Activated T-cell treated with anti-CD3 and anti-CD28 coated beads, Interleukin-2, amount 50 U/mL, for 72 hours (primary cell): Measurements from ENCODE around the gene USB1. TPM values are rescaled to one million over a fixed set of nuclear protein-coding genes. Genes with fewer than 3 reads are reported as not detected.

ENCODE experiments used
- ATAC-seq, 2 donors: fragments of 150-1000 bp; cut with Tn5 transposase; replicated peaks in 1 of 2; 2 replicates each; pipeline ENCODE4 v1.10.0; 2021; ENCODE audit warnings: moderate library complexity in 2 of 2, mild to moderate bottlenecking in 1 of 2
- DNase-seq, 2 donors: peaks; one replicate each; pipeline ENCODE4 v3.0.0; 2021 to 2022; ENCODE audit warnings: mixed read lengths in 1 of 2
- H3K27ac Mint-ChIP-seq: one replicate; pipeline ENCODE4 v1.8.0; 2022; ENCODE audit warnings: mild to moderate bottlenecking, moderate library complexity, mixed read lengths
- H3K27me3 Mint-ChIP-seq: one replicate; pipeline ENCODE4 v1.8.0; 2022; ENCODE audit warnings: low read depth, mixed read lengths
- H3K36me3 Mint-ChIP-seq, 2 donors: one replicate each; pipeline ENCODE4 v1.8.0; 2022; ENCODE audit warnings: mixed read lengths in 2 of 2, mild to moderate bottlenecking in 1 of 2; ENCODE audit not compliant: insufficient read depth in 2 of 2
- H3K4me1 Mint-ChIP-seq: one replicate; pipeline ENCODE4 v1.8.0; 2022; ENCODE audit warnings: low read depth, mixed read lengths
- H3K4me3 Mint-ChIP-seq, 2 donors: one replicate each; pipeline ENCODE4 v1.8.0; 2022; ENCODE audit warnings: mild to moderate bottlenecking in 2 of 2, mixed read lengths in 2 of 2, moderate library complexity in 2 of 2
- H3K9me3 Mint-ChIP-seq, 2 donors: one replicate each; pipeline ENCODE4 v1.8.0; 2022; ENCODE audit warnings: mixed read lengths in 2 of 2
- total RNA-seq, 2 donors: library from RNA; stranded (reverse); gene quantifications; one replicate each; pipeline ENCODE4 v1.2.3, GENCODE V29; 2022

USB1 gene
- total RNA-seq, 2 donors from 2014 or later, result 38.9 to 45.0 TPM

DNA sequence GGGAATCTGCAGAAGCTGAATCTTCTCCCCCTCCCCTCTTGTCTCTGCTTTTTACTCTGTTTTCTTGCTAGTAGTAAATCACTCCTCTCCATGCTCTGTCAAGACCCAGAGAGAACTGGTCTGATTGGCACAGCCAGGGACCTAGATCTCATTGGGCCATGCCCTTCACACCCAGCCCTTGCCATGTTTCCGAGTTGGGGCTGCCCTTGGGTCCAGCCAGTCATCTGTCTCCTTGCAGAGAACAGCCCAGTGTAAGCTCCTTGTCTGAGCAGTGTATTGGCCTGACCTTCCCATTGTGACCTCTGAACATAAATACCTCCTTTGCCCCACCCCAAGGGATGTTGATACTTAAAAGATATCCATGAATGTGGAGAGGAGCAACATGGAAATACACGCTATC is 28.2 kb downstream of the USB1 start:
- ATAC-seq, result no peak

DNA sequence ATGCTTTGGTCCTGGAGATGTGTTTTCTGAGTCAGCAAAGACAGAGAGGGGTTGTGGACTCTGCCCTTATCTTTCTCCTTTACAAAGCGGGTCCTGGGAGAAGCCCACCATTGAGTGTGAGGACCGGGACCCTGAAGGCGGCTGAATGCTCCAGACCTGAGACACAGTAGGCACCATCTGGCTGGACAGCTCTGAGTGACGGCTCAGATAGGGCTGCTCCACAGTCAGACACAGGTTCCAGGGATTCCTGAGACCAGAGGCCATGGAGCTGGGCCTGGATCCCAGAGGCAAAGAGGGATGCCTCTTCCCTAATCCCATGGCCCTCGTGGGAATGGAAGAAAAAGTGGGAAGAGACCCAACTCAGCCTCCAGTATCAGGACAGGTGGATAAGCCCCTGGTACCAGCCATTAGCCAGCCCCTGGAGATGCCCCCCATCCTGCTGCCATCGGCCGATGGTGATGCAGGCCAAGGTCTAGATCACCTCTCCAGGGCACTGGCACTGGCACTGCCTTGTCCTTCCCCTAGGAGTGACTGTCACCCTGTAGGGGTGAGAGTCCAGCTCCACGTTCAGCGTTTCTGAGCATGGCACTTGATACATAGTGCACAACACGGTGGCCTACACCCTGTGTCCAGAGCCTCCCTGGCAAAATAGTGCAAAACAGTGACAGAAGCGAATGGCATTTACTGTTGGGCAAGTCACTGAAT is 29.1 kb downstream of the USB1 start:
- H3K27ac Mint-ChIP-seq, result no peak overlapping the region
- ATAC-seq (no peak), DNase-seq (no peak)
- no peaks in the 10 kb centered on the region for H3K9me3 Mint-ChIP-seq
- no peaks in the 10 kb centered on the region for H3K4me1 Mint-ChIP-seq
- H3K36me3 Mint-ChIP-seq, result no peaks in the 10 kb centered on the region
- H3K27me3 Mint-ChIP-seq, result no peaks in the 10 kb centered on the region
- no peak overlapping the region for H3K4me3 Mint-ChIP-seq

More for the DNA sequence above, 28.2 kb downstream of the USB1 start:
- H3K9me3 Mint-ChIP-seq, result no peaks in the 10 kb centered on the region
- H3K27me3 Mint-ChIP-seq, result peaks cover 7% of the 10 kb centered on the region
- H3K4me3 Mint-ChIP-seq, result no peak overlapping the region
- H3K4me1 Mint-ChIP-seq, result peaks cover 8% of the 10 kb centered on the region
- no peaks in the 10 kb centered on the region for H3K36me3 Mint-ChIP-seq
- H3K27ac Mint-ChIP-seq, result no peak overlapping the region
- no peak for DNase-seq

DNA sequence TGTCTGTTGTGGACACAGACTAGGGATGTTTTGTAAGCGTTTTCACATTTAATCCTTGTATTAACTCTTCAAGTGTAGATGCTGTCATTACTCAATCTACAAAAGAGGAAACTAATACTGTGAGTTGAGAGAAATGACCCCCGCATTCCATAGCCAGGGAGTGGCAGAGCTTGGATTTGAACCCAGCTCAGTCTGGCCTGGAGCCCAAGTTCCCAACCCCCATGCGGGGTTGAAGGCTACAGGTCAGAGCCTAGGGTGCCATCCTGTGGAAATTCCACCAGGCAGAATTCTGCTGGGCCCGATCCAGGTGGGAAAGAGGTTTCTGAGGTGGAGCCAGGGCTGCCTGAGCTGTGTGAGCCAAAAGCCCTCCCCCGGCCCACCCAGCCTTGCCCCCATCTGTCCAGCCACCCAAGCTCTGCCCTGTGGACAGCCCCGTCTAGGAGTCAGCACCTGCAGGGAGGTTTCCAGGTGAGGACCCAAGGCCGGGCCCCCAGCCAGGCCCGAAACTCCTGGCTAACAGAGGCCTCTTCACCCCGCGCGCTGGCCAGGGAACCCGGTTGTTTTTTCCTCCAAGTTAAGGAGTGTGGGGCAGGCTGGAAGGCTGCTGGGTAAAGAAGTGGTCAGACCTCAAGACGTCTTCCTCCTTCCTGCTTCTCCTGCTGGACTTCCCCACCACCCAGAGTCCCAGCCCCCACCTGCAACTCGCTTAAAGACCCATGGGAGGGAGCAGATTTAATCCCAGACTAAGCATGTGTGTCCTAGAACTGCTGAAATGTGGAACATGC is 30.0 kb downstream of the USB1 start:
- DNase-seq, result no peak
- H3K27ac Mint-ChIP-seq, result no peak overlapping the region
- no peak for ATAC-seq
- H3K9me3 Mint-ChIP-seq, result no peaks in the 10 kb centered on the region
- H3K4me3 Mint-ChIP-seq, result no peak overlapping the region
- H3K36me3 Mint-ChIP-seq, result no peaks in the 10 kb centered on the region
- H3K27me3 Mint-ChIP-seq, result no peaks in the 10 kb centered on the region
- no peaks in the 10 kb centered on the region for H3K4me1 Mint-ChIP-seq

DNA sequence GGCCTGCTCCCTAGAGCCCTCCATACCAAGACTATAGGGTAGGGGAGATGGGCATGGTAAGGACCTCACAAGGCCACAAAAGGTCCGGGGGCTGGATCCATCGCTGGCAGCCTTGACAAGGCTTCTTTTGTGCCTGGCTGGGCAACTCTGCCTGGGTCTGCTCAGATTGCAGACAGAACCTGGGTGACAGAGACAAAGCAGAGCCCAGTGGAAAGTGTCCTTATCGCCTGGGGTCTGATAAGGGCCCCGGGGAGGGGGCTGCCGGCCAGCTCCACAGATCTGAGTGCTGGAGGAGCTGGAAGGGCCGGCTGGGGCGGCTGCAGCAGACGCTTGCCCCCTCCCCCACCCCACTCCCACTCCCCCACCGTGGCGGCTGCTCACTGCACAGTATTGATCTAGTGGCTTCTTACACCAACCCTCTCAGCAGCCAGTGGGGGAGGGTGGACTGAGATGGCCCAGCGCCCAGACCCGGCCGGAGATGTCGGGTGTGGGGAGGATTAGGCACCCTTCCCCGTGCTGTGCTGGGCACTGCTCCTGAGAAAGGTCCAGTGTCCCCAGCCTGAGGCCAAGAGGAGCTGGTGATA is 31.6 kb downstream of the USB1 start:
- Mint-ChIP-seq H3K27me3 (no peaks in the 10 kb centered on the region), H3K9me3 (no peaks in the 10 kb centered on the region), H3K4me1 (no peaks in the 10 kb centered on the region), H3K4me3 (no peak overlapping the region), H3K36me3 (no peaks in the 10 kb centered on the region), H3K27ac (no peak overlapping the region)
- ATAC-seq (no peak), DNase-seq (no peak)

DNA sequence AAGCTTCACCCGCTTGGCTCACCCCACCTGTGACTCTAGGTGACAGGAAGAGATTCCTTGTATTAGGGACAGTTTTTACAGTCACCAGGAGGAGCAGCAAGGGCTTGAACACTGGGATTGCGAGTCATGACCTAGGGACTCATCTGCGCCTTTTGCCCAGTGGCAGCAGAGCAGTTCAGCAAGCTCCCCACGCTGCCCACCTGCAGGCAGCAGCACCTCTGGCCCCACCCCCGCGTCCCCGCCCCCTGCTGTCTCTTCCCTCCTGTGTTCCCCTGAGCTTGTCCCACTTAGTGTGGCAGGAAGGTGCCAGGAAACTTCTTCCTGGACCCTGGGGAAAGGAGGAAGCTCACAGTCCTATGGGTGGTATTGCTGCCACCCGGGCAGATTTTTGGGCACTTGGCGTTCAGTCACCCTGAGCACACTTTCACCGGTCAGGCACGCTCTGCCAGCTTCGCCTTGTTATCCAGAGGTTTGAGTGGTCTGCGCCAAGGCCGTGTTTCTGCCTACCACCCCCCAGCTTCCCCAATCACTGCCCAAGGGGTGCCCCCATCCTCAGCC is 33.0 kb downstream of the USB1 start:
- no peaks in the 10 kb centered on the region for H3K4me1 Mint-ChIP-seq
- no peak for ATAC-seq
- no peak overlapping the region for H3K27ac Mint-ChIP-seq
- no peaks in the 10 kb centered on the region for H3K27me3 Mint-ChIP-seq
- no peaks in the 10 kb centered on the region for H3K36me3 Mint-ChIP-seq
- no peak overlapping the region for H3K4me3 Mint-ChIP-seq
- no peaks in the 10 kb centered on the region for H3K9me3 Mint-ChIP-seq
- DNase-seq, result no peak

DNA sequence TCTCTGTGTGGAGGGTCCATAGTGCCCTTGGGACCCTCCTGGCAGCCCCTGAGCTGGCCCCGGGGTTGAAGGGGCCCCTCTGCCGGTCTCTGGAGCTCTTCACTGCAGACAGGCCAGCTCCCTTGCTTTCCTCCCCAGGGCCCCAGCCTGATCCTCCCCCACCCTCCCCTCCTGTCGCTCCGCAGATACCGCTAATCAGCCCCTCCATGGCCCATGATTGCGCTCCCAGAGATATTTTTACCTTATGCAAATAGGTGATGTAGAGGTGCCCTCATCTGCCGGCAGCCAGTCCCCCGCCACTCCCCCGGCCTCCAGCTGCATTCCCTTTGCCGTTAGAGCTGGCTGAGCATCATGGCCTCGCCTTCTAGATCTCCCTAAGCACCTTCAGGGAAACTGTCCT is 33.6 kb downstream of the USB1 start:
- no peaks in the 10 kb centered on the region for H3K4me1 Mint-ChIP-seq
- H3K4me3 Mint-ChIP-seq, result no peak overlapping the region
- no peaks in the 10 kb centered on the region for H3K36me3 Mint-ChIP-seq
- ATAC-seq (no peak), DNase-seq (no peak)
- no peaks in the 10 kb centered on the region for H3K9me3 Mint-ChIP-seq
- no peaks in the 10 kb centered on the region for H3K27me3 Mint-ChIP-seq
- H3K27ac Mint-ChIP-seq, result no peak overlapping the region

DNA sequence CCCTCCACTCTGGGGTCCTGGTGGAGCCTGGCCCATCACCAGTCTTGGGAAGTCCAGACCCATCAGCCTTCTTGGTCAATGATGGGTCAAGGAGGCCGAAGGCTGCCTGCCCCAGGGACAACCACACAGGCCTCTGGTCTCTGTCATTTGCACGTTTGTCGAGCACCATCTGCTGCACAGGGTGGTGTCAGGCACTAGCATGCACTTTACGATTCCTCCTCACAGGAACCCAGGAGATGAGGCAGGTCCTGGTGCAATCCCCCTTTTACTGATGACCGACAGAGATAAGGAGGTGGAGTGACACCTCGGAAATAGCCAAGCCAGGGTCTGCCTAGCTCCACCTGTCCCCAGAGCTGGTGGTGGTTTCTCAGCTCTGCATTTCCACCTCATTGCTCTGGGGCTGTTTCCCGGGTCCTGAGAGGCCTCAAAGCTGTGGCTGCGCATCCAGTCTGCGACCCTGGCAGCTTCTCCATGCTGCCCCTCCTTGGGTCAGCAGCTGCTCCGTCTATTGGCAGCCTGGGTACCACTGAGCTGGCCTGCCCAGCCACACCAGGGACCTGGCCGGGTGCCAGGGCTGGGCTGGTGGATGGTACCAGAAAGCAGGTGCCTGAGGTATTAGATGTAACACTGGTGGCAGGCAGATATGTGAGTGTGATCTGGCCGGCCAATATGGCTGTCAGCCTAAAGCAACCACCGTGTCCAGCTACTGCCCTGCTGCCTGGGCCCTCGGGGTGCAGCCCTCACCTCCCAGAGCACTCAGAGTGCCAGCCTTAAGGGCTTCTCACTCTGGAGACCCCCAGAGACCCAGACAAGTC is 34.4 kb downstream of the USB1 start:
- H3K27me3 Mint-ChIP-seq, result no peaks in the 10 kb centered on the region
- ATAC-seq (no peak), DNase-seq (no peak)
- H3K4me1 Mint-ChIP-seq, result no peaks in the 10 kb centered on the region
- no peak overlapping the region for H3K27ac Mint-ChIP-seq
- no peaks in the 10 kb centered on the region for H3K36me3 Mint-ChIP-seq
- H3K4me3 Mint-ChIP-seq, result no peak overlapping the region
- H3K9me3 Mint-ChIP-seq, result no peaks in the 10 kb centered on the region

DNA sequence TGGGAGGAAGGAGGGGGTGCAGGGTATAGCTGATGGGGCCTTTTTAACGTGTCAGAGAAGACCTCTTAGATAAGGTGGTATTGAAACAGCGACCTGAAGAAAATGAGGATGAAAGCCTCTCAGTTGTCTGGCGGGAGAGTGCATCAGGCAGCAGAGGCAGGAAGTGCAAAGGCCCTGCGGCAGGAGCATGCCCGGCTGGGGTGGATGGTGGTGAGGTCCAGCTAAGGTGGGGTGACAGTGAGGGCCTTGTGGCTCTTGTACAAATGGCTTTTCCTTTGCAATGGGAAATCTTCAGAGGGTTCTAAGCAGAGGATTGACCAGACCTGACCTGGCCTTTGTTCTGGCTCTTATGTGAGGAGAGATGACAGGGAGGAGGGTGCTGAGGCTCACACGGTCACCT is 35.7 kb downstream of the USB1 start:
- H3K27ac Mint-ChIP-seq, result no peak overlapping the region
- H3K9me3 Mint-ChIP-seq, result no peaks in the 10 kb centered on the region
- no peaks in the 10 kb centered on the region for H3K27me3 Mint-ChIP-seq
- no peaks in the 10 kb centered on the region for H3K4me1 Mint-ChIP-seq
- H3K36me3 Mint-ChIP-seq, result no peaks in the 10 kb centered on the region
- DNase-seq, result no peak
- ATAC-seq, result no peak
- no peak overlapping the region for H3K4me3 Mint-ChIP-seq

DNA sequence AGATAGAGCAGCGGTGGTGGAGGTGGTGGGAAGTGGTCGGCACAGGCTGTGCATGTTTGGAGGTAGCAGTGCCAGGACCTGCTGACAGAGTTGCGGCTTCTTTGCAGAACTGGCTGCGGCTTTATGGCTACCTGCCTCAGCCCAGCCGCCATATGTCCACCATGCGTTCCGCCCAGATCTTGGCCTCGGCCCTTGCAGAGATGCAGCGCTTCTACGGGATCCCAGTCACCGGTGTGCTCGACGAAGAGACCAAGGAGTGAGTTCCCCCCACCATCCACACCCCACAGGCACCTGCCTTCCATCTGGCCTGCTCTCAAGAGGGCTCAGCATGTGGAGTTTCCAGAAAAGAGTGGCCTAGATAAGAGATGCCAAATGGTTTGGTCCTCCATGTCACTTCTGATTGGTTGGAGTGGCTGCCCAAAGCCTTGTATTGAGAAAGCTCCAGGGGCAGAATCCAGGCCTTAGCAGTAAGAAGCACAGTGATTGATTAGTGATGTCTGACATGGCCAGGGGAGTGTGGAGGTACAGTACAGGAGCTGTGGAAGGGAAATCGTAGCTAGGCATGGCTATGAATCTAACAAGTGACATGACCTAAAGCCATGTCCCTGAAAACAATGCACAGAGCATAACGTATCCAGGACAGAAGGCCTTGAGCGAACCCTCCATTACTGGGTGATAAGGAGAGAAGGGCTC is 36.3 kb downstream of the USB1 start:
- DNase-seq (no peak), ATAC-seq (no peak)
- H3K36me3 Mint-ChIP-seq, result no peaks in the 10 kb centered on the region
- H3K9me3 Mint-ChIP-seq, result no peaks in the 10 kb centered on the region
- H3K27me3 Mint-ChIP-seq, result no peaks in the 10 kb centered on the region
- H3K27ac Mint-ChIP-seq, result no peak overlapping the region
- H3K4me1 Mint-ChIP-seq, result no peaks in the 10 kb centered on the region
- H3K4me3 Mint-ChIP-seq, result no peak overlapping the region

DNA sequence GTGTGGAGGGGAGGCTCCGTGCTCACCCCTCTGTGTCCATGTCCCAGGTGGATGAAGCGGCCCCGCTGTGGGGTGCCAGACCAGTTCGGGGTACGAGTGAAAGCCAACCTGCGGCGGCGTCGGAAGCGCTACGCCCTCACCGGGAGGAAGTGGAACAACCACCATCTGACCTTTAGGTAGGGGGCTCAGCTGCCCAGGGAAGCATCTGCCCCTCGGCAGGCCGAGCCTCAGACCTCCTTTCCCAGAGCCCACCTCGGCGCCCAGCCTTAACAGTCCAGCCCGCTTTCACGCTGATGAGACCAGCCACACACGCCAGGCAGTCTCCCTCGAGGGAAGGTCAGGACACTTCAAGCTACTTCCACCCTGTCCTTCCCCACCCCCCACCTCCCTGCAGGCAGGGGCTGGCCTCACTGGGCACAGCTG is 37.0 kb downstream of the USB1 start:
- ATAC-seq (no peak), DNase-seq (no peak)
- H3K27ac Mint-ChIP-seq, result no peak overlapping the region
- no peaks in the 10 kb centered on the region for H3K4me1 Mint-ChIP-seq
- no peaks in the 10 kb centered on the region for H3K9me3 Mint-ChIP-seq
- H3K27me3 Mint-ChIP-seq, result no peaks in the 10 kb centered on the region
- H3K36me3 Mint-ChIP-seq, result no peaks in the 10 kb centered on the region
- no peak overlapping the region for H3K4me3 Mint-ChIP-seq

DNA sequence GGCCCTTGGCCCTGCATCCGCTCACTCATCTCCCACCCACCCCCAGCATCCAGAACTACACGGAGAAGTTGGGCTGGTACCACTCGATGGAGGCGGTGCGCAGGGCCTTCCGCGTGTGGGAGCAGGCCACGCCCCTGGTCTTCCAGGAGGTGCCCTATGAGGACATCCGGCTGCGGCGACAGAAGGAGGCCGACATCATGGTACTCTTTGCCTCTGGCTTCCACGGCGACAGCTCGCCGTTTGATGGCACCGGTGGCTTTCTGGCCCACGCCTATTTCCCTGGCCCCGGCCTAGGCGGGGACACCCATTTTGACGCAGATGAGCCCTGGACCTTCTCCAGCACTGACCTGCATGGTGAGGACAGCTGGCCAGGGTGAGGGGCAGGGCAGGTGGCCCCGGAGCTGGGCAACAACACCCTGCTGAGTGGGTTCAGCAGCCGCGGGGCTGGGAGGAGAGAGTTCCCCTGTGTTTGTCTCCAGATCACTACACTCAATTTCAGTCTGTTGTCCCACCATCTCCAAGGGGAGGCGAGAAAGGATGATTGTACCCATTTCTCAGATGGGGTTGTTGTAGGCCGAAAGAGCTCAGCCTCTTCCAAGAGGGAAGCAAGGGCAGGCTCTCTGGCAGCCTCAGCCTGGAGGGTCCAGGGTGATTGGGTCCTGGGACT is 38.8 kb downstream of the USB1 start:
- no peaks in the 10 kb centered on the region for H3K27me3 Mint-ChIP-seq

DNA sequence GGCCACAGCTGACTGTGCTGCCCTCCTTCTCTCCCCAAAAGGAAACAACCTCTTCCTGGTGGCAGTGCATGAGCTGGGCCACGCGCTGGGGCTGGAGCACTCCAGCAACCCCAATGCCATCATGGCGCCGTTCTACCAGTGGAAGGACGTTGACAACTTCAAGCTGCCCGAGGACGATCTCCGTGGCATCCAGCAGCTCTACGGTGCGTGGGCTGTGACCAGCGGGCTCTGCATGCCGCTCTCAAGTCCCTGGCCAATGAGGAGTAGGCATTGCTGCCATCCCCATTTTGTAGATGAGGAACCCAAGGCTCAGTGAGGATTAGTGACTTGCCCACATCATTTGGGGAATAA is 39.3 kb downstream of the USB1 start:
- no peak overlapping the region for H3K27ac Mint-ChIP-seq
- H3K9me3 Mint-ChIP-seq, result no peaks in the 10 kb centered on the region
- no peak for DNase-seq
- ATAC-seq, result no peak
- no peaks in the 10 kb centered on the region for H3K27me3 Mint-ChIP-seq
- H3K36me3 Mint-ChIP-seq, result no peaks in the 10 kb centered on the region
- no peak overlapping the region for H3K4me3 Mint-ChIP-seq
- H3K4me1 Mint-ChIP-seq, result no peaks in the 10 kb centered on the region

More for the DNA sequence above, 38.8 kb downstream of the USB1 start:
- H3K27ac Mint-ChIP-seq, result no peak overlapping the region
- no peaks in the 10 kb centered on the region for H3K9me3 Mint-ChIP-seq
- DNase-seq (no peak), ATAC-seq (no peak)
- H3K4me3 Mint-ChIP-seq, result no peak overlapping the region
- H3K4me1 Mint-ChIP-seq, result no peaks in the 10 kb centered on the region
- H3K36me3 Mint-ChIP-seq, result no peaks in the 10 kb centered on the region
